ENCODE data around the gene GAMT.
"Not testable (repeated sequence)": the region's sequence is repeated elsewhere in the genome, so short reads cannot be mapped to it uniquely, and the experiment has no call there.

The GAMT gene

GRCh38 chr19:1401138-1401888 is at the start of gene GAMT:
Gene GAMT, minus strand, starts transcription at chr19:1401542. Its CDS starts 66 bp downstream, at chr19:1401476.
- DNase-seq = no peak

GRCh38 chr19:1449467-1450442 is 48.4 kb upstream of the GAMT start, which contains the start of gene APC2:
Gene APC2, plus strand, starts transcription at chr19:1450121. Its CDS starts 2,881 bp downstream, at chr19:1453002.
- no peak for DNase-seq

- no peak for DNase-seq
These were observed 46.6 kb upstream of the GAMT start for GRCh38 chr19:1447944-1448343.

- no peak for DNase-seq
These were observed 46.2 kb upstream of the GAMT start for GRCh38 chr19:1447504-1447903.

- no peak for DNase-seq
These were observed 45.6 kb upstream of the GAMT start for GRCh38 chr19:1446713-1447481.

- DNase-seq = no peak
These were observed 44.8 kb upstream of the GAMT start for GRCh38 chr19:1445932-1446712.

GRCh38 chr19:1445185-1445931 is 44.0 kb upstream of the GAMT start:
- peak; percentile 27 for DNase-seq

GRCh38 chr19:1441677-1442438 is 40.5 kb upstream of the GAMT start:
- DNase-seq = no peak

- DNase-seq = no peak
These were observed 39.7 kb upstream of the GAMT start for GRCh38 chr19:1441022-1441426.

GRCh38 chr19:1440418-1440801 is 39.1 kb upstream of the GAMT start:
- DNase-seq = no peak

- not testable (repeated sequence) for DNase-seq
These were observed 38.4 kb upstream of the GAMT start for GRCh38 chr19:1439525-1440417.

GRCh38 chr19:1438933-1439354 is 37.6 kb upstream of the GAMT start:
- no peak for DNase-seq

GRCh38 chr19:1438035-1438932 is 36.9 kb upstream of the GAMT start, which contains the start of gene RPS15:
Gene RPS15, plus strand, starts transcription at chr19:1438396. Its CDS starts 30 bp downstream, at chr19:1438426.
- peak; percentile 84 for DNase-seq

- no peak for DNase-seq
These were observed 36.3 kb upstream of the GAMT start for GRCh38 chr19:1437609-1438008.

GRCh38 chr19:1435378-1435989 is 34.1 kb upstream of the GAMT start:
- no peak for DNase-seq

GRCh38 chr19:1434577-1435060 is 33.3 kb upstream of the GAMT start:
- no peak for DNase-seq

- DNase-seq = no peak
These were observed 32.7 kb upstream of the GAMT start for GRCh38 chr19:1434040-1434366.

Measured in NCI-H510A treated with DMSO at 0.1 percent for 48 hours (cell line).